Upper lobe of left lung (tissue), 4 donors: Measurements from ENCODE around the gene NUP98.

Experiments used
- EP300 ChIP-seq, 4 donors: sonication (generic); formaldehyde crosslinking; IDR thresholded peaks; one replicate each; pipeline ENCODE4 v1.5.1; 2017; ENCODE audit warnings: antibody characterized with exemption in 4 of 4, control low read depth in 2 of 4
- POLR2A ChIP-seq, 4 donors: fragments of 450-650 bp; IDR thresholded peaks; one replicate each; pipeline ENCODE4 v1.5.1; 2016 to 2017; ENCODE audit warnings: antibody characterized with exemption in 4 of 4, mild to moderate bottlenecking in 2 of 4
- POLR2AphosphoS5 ChIP-seq, 2 donors: sonication (generic); formaldehyde crosslinking; IDR thresholded peaks; one replicate each; pipeline ENCODE4 v1.5.1; 2017; ENCODE audit warnings: antibody characterized with exemption in 2 of 2
- TF ChIP-seq, protein P1 (sequence below), 6 experiments: fragments of 450-650 bp in 4 of 6; fragments of 200-600 bp in 2 of 6; sonication (generic) in 2 of 6; IDR thresholded peaks; one replicate each; pipeline ENCODE4 v1.5.1; 2016 to 2019; ENCODE audit warnings: antibody characterized with exemption in 6 of 6

DNA sequence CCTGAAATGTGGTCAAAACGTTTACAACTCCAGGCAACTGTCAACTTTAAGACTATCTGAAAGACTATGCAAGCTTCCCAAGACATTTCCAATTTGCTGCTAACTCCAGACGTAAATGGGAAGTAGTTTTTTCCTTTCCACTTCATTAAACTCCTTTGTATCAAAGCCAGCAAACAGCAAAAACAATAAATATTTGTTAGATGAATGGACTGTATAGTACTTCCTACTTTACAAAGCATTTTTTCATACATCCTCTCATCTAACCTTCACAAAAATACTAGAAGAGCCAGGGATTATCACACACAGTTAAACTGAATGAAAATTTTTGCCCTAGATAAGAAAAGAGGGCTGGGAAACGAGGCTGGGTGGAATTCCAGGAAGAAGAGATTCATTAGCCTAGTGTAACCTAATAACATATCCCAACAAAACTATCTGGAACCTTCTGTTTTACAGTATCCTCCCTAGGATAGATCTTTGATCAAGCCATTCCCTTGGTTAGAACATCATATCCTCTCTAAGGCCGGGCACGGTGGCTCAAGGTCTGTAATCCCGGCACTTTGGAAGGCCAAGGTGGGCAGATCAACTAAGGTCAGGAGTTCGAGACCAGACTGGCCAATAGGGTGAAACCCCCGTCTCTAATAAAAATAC lies 10.4 kb downstream of the NUP98 start:
- TF ChIP-seq POLR2A (IDR thresholded peaks at IDR 0.05): no peak
- no peak for TF ChIP-seq EP300 (IDR thresholded peaks at IDR 0.05)
- TF ChIP-seq, protein P1, sequence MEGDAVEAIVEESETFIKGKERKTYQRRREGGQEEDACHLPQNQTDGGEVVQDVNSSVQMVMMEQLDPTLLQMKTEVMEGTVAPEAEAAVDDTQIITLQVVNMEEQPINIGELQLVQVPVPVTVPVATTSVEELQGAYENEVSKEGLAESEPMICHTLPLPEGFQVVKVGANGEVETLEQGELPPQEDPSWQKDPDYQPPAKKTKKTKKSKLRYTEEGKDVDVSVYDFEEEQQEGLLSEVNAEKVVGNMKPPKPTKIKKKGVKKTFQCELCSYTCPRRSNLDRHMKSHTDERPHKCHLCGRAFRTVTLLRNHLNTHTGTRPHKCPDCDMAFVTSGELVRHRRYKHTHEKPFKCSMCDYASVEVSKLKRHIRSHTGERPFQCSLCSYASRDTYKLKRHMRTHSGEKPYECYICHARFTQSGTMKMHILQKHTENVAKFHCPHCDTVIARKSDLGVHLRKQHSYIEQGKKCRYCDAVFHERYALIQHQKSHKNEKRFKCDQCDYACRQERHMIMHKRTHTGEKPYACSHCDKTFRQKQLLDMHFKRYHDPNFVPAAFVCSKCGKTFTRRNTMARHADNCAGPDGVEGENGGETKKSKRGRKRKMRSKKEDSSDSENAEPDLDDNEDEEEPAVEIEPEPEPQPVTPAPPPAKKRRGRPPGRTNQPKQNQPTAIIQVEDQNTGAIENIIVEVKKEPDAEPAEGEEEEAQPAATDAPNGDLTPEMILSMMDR (IDR thresholded peaks at IDR 0.05): no peak
- TF ChIP-seq POLR2AphosphoS5 (IDR thresholded peaks at IDR 0.05): no peak
